NCI-H2107 (cell line): Measurements from ENCODE around the gene MED17.

Source experiments
- DNase-seq: peaks from one replicate; lab custom pipeline; 2025; lab: John Stamatoyannopoulos, UW

The MED17 gene

GRCh38 chr11:93849751-93850593 is 65.9 kb downstream of the MED17 start:
- DNase-seq: no peak

GRCh38 chr11:93850594-93851018 is 66.5 kb downstream of the MED17 start, which contains the start of gene VSTM5:
TSS of gene VSTM5 (minus strand) at chr11:93850618. CDS start at chr11:93850502, 116 bp downstream.
- no peak for DNase-seq

GRCh38 chr11:93852242-93852641 is 68.2 kb downstream of the MED17 start:
- DNase-seq: no peak

- no peak for DNase-seq
These were observed 73.5 kb downstream of the MED17 start for GRCh38 chr11:93857413-93858120.

DNA sequence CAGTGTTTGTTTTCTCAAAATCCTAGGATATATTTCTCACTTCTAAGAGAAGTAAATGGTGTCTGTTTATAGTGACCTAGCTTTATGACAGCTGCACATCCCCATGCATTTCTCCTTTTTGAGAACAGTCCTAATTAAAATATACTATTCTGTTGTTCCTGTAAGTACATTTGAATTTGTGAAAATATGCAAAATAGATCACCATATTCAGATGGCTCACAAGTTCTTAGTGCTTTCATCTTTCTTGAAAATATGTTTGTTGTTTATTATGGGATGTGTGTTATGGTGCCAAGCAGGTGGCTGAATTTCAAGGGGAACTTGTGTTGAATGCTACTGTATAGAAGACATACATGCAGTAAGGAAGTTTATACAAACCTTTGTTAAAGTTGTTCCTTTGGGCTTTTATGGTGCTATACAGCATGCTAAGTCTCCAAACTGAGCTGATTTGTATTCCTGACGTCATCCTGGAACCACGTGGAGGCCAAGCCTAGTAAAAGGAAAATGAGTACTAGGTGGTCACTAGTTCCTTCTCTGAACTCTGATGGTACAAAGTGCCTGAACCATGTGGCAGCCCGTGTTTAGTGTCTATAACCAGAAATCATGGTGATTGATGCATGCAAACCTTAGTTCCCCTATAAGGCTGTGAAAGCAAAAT is 74.2 kb downstream of the MED17 start:
- no peak for DNase-seq

GRCh38 chr11:93861808-93862207 is 77.7 kb downstream of the MED17 start:
- no peak for DNase-seq
